Neural crest cell (in vitro differentiated cells): ENCODE data around the gene AMBN. TPM values are rescaled to one million over a fixed set of nuclear protein-coding genes. Genes with fewer than 3 reads are reported as not detected.

Source experiments
- DNase-seq: peaks from one replicate; pipeline ENCODE4 v3.0.0; 2021; ENCODE audit warnings: low read depth, mixed read lengths, low spot score
- H3K27ac Mint-ChIP-seq: one replicate; pipeline ENCODE4 v1.8.0; 2021; ENCODE audit warnings: mild to moderate bottlenecking, mixed read lengths; ENCODE audit not compliant: unreplicated experiment
- H3K27me3 Mint-ChIP-seq: 2 replicates; pipeline ENCODE4 v1.8.0; 2021; ENCODE audit warnings: low read depth, mild to moderate bottlenecking, mixed read lengths
- H3K36me3 Mint-ChIP-seq: 2 replicates; pipeline ENCODE4 v1.8.0; 2021; ENCODE audit warnings: low read depth, mild to moderate bottlenecking, mixed read lengths
- H3K4me1 Mint-ChIP-seq: 2 replicates; pipeline ENCODE4 v1.8.0; 2021; ENCODE audit warnings: mixed read lengths
- H3K4me3 Mint-ChIP-seq: one replicate; pipeline ENCODE4 v1.8.0; 2021; ENCODE audit warnings: mild to moderate bottlenecking, mixed read lengths
- H3K9me3 Mint-ChIP-seq: 2 replicates; pipeline ENCODE4 v1.8.0; 2021; ENCODE audit warnings: mixed read lengths
- total RNA-seq: library from RNA; stranded (reverse); gene quantifications from 2 replicates; pipeline ENCODE4 v1.2.1, GENCODE V29; 2021
- TF ChIP-seq, protein P1 (sequence below): fragments of 200-600 bp; sonication (generic); conservative IDR thresholded peaks from 2 replicates; pipeline ENCODE4 v1.5.0; 2021; ENCODE audit warnings: antibody characterized with exemption, mild to moderate bottlenecking

The AMBN gene
- total RNA-seq, 1 donor from 2014 or later = not detected

DNA sequence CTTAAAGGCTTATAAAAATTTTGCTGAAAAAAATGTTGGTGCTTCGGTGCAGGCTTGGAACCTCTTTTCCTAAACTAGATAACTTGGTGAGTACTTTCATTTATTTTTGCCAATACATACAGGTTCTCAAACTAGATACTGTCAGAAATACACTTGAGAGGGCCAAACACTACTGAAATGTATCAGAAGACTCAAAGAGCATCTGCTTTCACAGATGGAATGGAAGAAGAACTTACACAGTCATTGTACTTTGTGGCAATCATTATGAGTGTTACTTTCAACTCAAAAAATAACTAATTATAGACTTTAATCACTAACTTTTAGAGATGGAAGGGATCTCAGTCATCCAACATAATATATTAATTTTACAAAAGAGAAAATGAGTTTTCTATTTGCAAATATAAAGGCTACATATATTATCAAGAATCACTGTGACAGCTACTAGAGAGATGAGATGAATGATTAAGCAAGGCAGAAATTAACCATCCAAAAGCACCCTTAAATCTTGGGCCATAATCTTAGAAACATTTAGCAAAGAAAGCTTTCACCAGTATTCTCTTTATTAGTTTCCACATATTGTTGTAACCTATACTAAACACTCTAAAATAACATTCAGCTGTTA lies 37.5 kb downstream of the AMBN start:
- H3K9me3 Mint-ChIP-seq = no peaks in the 10 kb centered on the region
- DNase-seq = no peak
- H3K27me3 Mint-ChIP-seq = no peaks in the 10 kb centered on the region
- H3K4me3 Mint-ChIP-seq = no peak overlapping the region
- TF ChIP-seq, protein P1, sequence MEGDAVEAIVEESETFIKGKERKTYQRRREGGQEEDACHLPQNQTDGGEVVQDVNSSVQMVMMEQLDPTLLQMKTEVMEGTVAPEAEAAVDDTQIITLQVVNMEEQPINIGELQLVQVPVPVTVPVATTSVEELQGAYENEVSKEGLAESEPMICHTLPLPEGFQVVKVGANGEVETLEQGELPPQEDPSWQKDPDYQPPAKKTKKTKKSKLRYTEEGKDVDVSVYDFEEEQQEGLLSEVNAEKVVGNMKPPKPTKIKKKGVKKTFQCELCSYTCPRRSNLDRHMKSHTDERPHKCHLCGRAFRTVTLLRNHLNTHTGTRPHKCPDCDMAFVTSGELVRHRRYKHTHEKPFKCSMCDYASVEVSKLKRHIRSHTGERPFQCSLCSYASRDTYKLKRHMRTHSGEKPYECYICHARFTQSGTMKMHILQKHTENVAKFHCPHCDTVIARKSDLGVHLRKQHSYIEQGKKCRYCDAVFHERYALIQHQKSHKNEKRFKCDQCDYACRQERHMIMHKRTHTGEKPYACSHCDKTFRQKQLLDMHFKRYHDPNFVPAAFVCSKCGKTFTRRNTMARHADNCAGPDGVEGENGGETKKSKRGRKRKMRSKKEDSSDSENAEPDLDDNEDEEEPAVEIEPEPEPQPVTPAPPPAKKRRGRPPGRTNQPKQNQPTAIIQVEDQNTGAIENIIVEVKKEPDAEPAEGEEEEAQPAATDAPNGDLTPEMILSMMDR = no peak
- no peaks in the 10 kb centered on the region for H3K4me1 Mint-ChIP-seq
- H3K27ac Mint-ChIP-seq = no peak overlapping the region
- no peaks in the 10 kb centered on the region for H3K36me3 Mint-ChIP-seq

- Mint-ChIP-seq H3K4me1 (no peaks in the 10 kb centered on the region), H3K27ac (no peak overlapping the region), H3K4me3 (no peak overlapping the region), H3K36me3 (no peaks in the 10 kb centered on the region), H3K27me3 (no peaks in the 10 kb centered on the region), H3K9me3 (no peaks in the 10 kb centered on the region)
- DNase-seq = no peak
- TF ChIP-seq, protein P1 = no peak
Measured at GRCh38 chr4:70630162-70630561, 38.1 kb downstream of the AMBN start.

DNA sequence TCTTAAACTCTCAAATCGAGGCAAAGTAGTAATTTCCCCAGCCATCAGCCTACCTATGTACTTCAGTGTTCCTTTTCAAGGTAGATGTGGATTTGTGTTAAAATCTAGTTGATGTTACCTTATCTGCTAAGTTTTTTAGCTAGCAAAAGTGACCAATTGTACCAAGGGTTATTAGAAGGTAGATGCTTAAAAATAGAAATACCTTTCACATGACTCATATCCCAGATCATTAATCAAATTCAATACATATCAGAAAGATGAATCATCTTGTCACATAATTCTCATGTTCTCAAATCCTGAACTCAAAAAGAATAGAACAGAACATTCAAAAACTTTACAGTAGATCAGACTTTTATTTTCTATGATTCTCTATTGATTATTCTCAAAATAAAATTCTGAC lies 40.0 kb downstream of the AMBN start:
- TF ChIP-seq, protein P1 = no peak
- Mint-ChIP-seq H3K27me3 (no peaks in the 10 kb centered on the region), H3K27ac (no peak overlapping the region), H3K4me3 (no peak overlapping the region), H3K36me3 (no peaks in the 10 kb centered on the region), H3K9me3 (no peaks in the 10 kb centered on the region), H3K4me1 (no peaks in the 10 kb centered on the region)
- no peak for DNase-seq

DNA sequence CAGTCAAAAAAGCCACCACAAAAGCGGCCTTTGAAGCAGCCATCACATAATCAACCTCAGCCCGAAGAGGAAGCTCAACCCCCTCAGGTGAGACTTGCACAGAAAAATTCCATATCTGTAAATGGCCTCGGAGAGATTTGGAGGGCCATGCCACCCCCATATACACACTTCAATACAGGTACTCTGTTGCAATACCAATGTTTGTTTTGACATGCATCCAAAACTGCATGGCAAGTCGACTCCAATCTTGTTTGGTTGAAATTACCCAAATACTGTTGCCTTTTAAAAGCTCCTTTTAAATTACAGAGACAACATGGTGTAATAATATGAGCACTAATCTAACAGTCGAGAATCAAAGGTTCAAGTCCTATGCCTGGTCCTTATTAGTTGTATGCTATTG lies 42.4 kb downstream of the AMBN start:
- H3K4me3 Mint-ChIP-seq = no peak overlapping the region
- no peaks in the 10 kb centered on the region for H3K4me1 Mint-ChIP-seq
- DNase-seq = no peak
- no peaks in the 10 kb centered on the region for H3K9me3 Mint-ChIP-seq
- TF ChIP-seq, protein P1 = no peak
- H3K27me3 Mint-ChIP-seq = no peaks in the 10 kb centered on the region
- H3K36me3 Mint-ChIP-seq = no peaks in the 10 kb centered on the region
- no peak overlapping the region for H3K27ac Mint-ChIP-seq

DNA sequence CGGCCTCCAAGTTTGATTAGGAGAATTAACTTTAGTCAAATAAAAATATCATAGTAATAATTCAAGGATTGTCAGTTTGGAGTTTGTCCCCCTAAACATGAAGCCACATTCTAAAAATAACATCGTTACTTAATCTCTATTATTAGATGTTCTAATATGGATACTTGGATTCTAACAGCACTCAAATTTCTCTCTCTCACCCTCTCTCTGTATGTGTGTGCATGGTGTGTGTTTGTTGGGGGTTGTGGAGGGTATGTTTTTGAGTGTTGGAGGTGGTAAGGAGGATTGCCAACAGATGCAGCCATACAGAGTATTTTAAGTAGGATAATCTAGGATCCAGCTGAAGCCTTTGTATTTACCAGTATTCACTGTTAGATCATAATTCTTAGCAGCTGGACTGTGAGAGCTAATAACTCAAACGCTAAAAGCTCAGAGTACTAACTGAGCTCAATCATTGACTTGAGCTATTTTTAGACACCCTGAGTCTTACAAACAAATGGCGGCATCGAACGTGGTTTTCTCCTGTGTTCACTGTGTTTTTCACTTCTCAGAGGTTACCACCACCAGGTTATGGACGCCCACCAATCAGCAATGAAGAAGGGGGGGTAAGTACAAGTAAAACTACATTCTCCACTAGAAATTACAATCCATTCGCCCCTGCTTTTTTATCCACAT lies 45.3 kb downstream of the AMBN start:
- Mint-ChIP-seq H3K4me3 (no peak overlapping the region), H3K27me3 (no peaks in the 10 kb centered on the region), H3K4me1 (no peaks in the 10 kb centered on the region), H3K27ac (no peak overlapping the region), H3K36me3 (no peaks in the 10 kb centered on the region), H3K9me3 (no peaks in the 10 kb centered on the region)
- TF ChIP-seq, protein P1 = no peak
- DNase-seq = no peak
